ENCODE measurements around the gene FAM114A1.

The FAM114A1 gene

GRCh38 chr4:38832206-38832605 is 35.4 kb upstream of the FAM114A1 start:
- Histone ChIP-seq H3K27me3 (ENCODE audit: control insufficient read depth, insufficient read depth, low read length) (no peaks in the 10 kb centered on the region), H3K4me1 (no peaks in the 10 kb centered on the region), H3K27ac (no peak overlapping the region), H3K4me3 (ENCODE audit: low read depth, low read length) (no peak overlapping the region), H3K9me3 (ENCODE audit: control insufficient read depth, low read length) (no peaks in the 10 kb centered on the region), H3K4me2 (ENCODE audit: low read length) (no peak overlapping the region), H2AFZ (no peak overlapping the region), H3K9ac (no peak overlapping the region), H3K79me2 (no peaks in the 10 kb centered on the region), H3K36me3 (ENCODE audit: control insufficient read depth, insufficient read depth, low read length) (no peaks in the 10 kb centered on the region)
- no peak for TF ChIP-seq CTCF (IDR thresholded peaks at IDR 0.05)

- no peak overlapping the region for H2AFZ ChIP-seq
- H3K79me2 ChIP-seq = no peaks in the 10 kb centered on the region
- no peaks in the 10 kb centered on the region for H3K9me3 ChIP-seq (ENCODE audit: control insufficient read depth, low read length)
These were observed 34.7 kb upstream of the FAM114A1 start for GRCh38 chr4:38832624-38833528.

GRCh38 chr4:38834570-38834969 is 33.0 kb upstream of the FAM114A1 start:
- no peaks in the 10 kb centered on the region for H3K79me2 ChIP-seq
- H3K4me3 ChIP-seq (ENCODE audit: low read depth, low read length) = no peak overlapping the region
- no peak overlapping the region for H2AFZ ChIP-seq
- no peaks in the 10 kb centered on the region for H3K4me1 ChIP-seq
- no peaks in the 10 kb centered on the region for H3K9me3 ChIP-seq (ENCODE audit: control insufficient read depth, low read length)
- TF ChIP-seq CTCF (IDR thresholded peaks at IDR 0.05) = no peak
- H3K9ac ChIP-seq = no peak overlapping the region
- no peak overlapping the region for H3K4me2 ChIP-seq (ENCODE audit: low read length)
- H3K27me3 ChIP-seq (ENCODE audit: control insufficient read depth, insufficient read depth, low read length) = no peaks in the 10 kb centered on the region
- no peaks in the 10 kb centered on the region for H3K36me3 ChIP-seq (ENCODE audit: control insufficient read depth, insufficient read depth, low read length)
- no peak overlapping the region for H3K27ac ChIP-seq

More at GRCh38 chr4:38832624-38833528, 34.7 kb upstream of the FAM114A1 start:
- Histone ChIP-seq H3K4me1 (no peaks in the 10 kb centered on the region), H3K4me2 (ENCODE audit: low read length) (no peak overlapping the region), H3K27me3 (ENCODE audit: control insufficient read depth, insufficient read depth, low read length) (no peaks in the 10 kb centered on the region), H3K4me3 (ENCODE audit: low read depth, low read length) (no peak overlapping the region), H3K27ac (no peak overlapping the region), H3K36me3 (ENCODE audit: control insufficient read depth, insufficient read depth, low read length) (no peaks in the 10 kb centered on the region), H3K9ac (no peak overlapping the region)
- no peak for TF ChIP-seq CTCF (IDR thresholded peaks at IDR 0.05)

GRCh38 chr4:38837334-38837733 is 30.3 kb upstream of the FAM114A1 start:
- Histone ChIP-seq H3K4me2 (ENCODE audit: low read length) (no peak overlapping the region), H3K36me3 (ENCODE audit: control insufficient read depth, insufficient read depth, low read length) (no peaks in the 10 kb centered on the region), H3K27me3 (ENCODE audit: control insufficient read depth, insufficient read depth, low read length) (no peaks in the 10 kb centered on the region), H3K79me2 (no peaks in the 10 kb centered on the region), H2AFZ (no peak overlapping the region), H3K4me1 (no peaks in the 10 kb centered on the region), H3K27ac (no peak overlapping the region), H3K9me3 (ENCODE audit: control insufficient read depth, low read length) (no peaks in the 10 kb centered on the region), H3K4me3 (ENCODE audit: low read depth, low read length) (no peak overlapping the region), H3K9ac (no peak overlapping the region)
- no peak for TF ChIP-seq CTCF (IDR thresholded peaks at IDR 0.05)

- no peak overlapping the region for H3K27ac ChIP-seq
- no peaks in the 10 kb centered on the region for H3K9me3 ChIP-seq (ENCODE audit: control insufficient read depth, low read length)
- no peak overlapping the region for H3K4me3 ChIP-seq (ENCODE audit: low read depth, low read length)
- no peaks in the 10 kb centered on the region for H3K79me2 ChIP-seq
- H3K4me1 ChIP-seq = no peaks in the 10 kb centered on the region
- H3K9ac ChIP-seq = no peak overlapping the region
- no peaks in the 10 kb centered on the region for H3K36me3 ChIP-seq (ENCODE audit: control insufficient read depth, insufficient read depth, low read length)
- TF ChIP-seq CTCF (IDR thresholded peaks at IDR 0.05) = no peak
- H3K4me2 ChIP-seq (ENCODE audit: low read length) = no peak overlapping the region
- H3K27me3 ChIP-seq (ENCODE audit: control insufficient read depth, insufficient read depth, low read length) = no peaks in the 10 kb centered on the region
- H2AFZ ChIP-seq = no peak overlapping the region
These were observed 29.8 kb upstream of the FAM114A1 start for GRCh38 chr4:38837849-38838248.
